ENCODE data around the gene CDKN3.
A peak's percentile ranks its signal among the peaks of the same experiment; 100 is the strongest.
"Not testable (repeated sequence)": the region's sequence is repeated elsewhere in the genome, so short reads cannot be mapped to it uniquely, and the experiment has no call there.

The CDKN3 gene

GRCh38 chr14:54435500-54435981 is 38.7 kb downstream of the CDKN3 start:
- DNase-seq (no peak), ATAC-seq (ENCODE audit: insufficient read depth, low read depth) (no peak)
- H3K36me3 ChIP-seq (ENCODE audit: insufficient read depth, low read length), result peaks cover 45% of the 10 kb centered on the region
- no peak overlapping the region for H3K4me3 ChIP-seq (ENCODE audit: low read depth in 1 of 2, low read length in 2 of 2)
- no peaks in the 10 kb centered on the region for H3K9me3 ChIP-seq (ENCODE audit: insufficient read depth, low read length, severe bottlenecking)
- TF ChIP-seq EZH2 (IDR thresholded peaks at IDR 0.05; ENCODE audit: borderline replicate concordance, low read depth, low read length, severe bottlenecking), result no peak
- H3K4me1 ChIP-seq (ENCODE audit: insufficient read depth, low read length), result peaks cover 36% of the 10 kb centered on the region
- H3K4me2 ChIP-seq (ENCODE audit: insufficient read depth, low read length), result peak overlapping the region; percentile 12; the same call in 1 of the 2 replicates
- H3K9ac ChIP-seq (ENCODE audit: low read depth, low read length), result no peak overlapping the region
- H2AFZ ChIP-seq (ENCODE audit: low read depth, low read length), result no peak overlapping the region
- H3K27me3 ChIP-seq (ENCODE audit: insufficient read depth, low read length, poor library complexity), result no peaks in the 10 kb centered on the region
- H3K79me2 ChIP-seq (ENCODE audit: insufficient read depth, low read length), result peaks cover 100% of the 10 kb centered on the region
- H4K20me1 ChIP-seq (ENCODE audit: insufficient read depth, low read length), result peaks cover 45% of the 10 kb centered on the region; the same call in 1 of the 2 replicates
- no peak overlapping the region for H3K27ac ChIP-seq (ENCODE audit: low read length)

- H3K27ac ChIP-seq (ENCODE audit: low read length); H3K4me3 ChIP-seq (ENCODE audit: low read depth in 1 of 2, low read length in 2 of 2); H3K27me3 ChIP-seq (ENCODE audit: insufficient read depth, low read length, poor library complexity); H2AFZ ChIP-seq (ENCODE audit: low read depth, low read length); H3K9me3 ChIP-seq (ENCODE audit: insufficient read depth, low read length, severe bottlenecking); ATAC-seq (ENCODE audit: insufficient read depth, low read depth); H3K9ac ChIP-seq (ENCODE audit: low read depth, low read length); DNase-seq: not testable (repeated sequence)
- Histone ChIP-seq H3K79me2 (ENCODE audit: insufficient read depth, low read length) (peaks cover 82% of the 10 kb centered on the region), H4K20me1 (ENCODE audit: insufficient read depth, low read length) (peaks cover 39% of the 10 kb centered on the region; the same call in 1 of the 2 replicates), H3K4me2 (ENCODE audit: insufficient read depth, low read length) (peak overlapping the region; percentile 70; the same call in 1 of the 2 replicates), H3K36me3 (ENCODE audit: insufficient read depth, low read length) (peaks cover 23% of the 10 kb centered on the region; the same call in 1 of the 2 replicates), H3K4me1 (ENCODE audit: insufficient read depth, low read length) (peaks cover 44% of the 10 kb centered on the region)
These were observed 41.1 kb downstream of the CDKN3 start for GRCh38 chr14:54437954-54438353.

DNA sequence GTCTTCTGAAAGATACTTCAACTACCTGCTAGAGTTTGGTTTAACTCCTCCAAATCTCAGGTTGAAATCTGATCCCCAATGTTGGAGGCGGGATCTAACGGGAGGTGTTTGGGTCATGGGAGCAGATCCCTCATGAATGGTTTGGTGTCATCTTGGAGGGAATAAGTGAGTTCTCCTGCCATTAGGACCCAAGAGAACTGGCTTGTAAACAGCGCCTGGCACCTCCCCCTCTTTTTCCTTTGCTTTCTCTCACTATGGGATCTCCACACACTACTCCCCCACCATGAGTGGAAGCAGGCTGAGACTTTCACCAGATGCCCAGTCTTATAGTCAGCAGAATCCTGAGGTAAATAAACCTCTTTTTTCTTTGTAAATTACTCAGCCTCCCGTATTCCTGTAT is 41.9 kb downstream of the CDKN3 start:
- Histone ChIP-seq H3K4me3 (ENCODE audit: low read depth in 1 of 2, low read length in 2 of 2) (peak overlapping the region in 1 of 2 experiments; percentile 27; a peak in 1 of 4 replicates), H3K4me2 (ENCODE audit: insufficient read depth, low read length) (peak overlapping the region; percentile 70), H3K36me3 (ENCODE audit: insufficient read depth, low read length) (peaks cover 18% of the 10 kb centered on the region; the same call in 1 of the 2 replicates), H3K4me1 (ENCODE audit: insufficient read depth, low read length) (peaks cover 44% of the 10 kb centered on the region), H2AFZ (ENCODE audit: low read depth, low read length) (no peak overlapping the region), H3K9ac (ENCODE audit: low read depth, low read length) (no peak overlapping the region), H3K27ac (ENCODE audit: low read length) (no peak overlapping the region), H3K27me3 (ENCODE audit: insufficient read depth, low read length, poor library complexity) (no peaks in the 10 kb centered on the region), H4K20me1 (ENCODE audit: insufficient read depth, low read length) (peaks cover 39% of the 10 kb centered on the region; the same call in 1 of the 2 replicates), H3K9me3 (ENCODE audit: insufficient read depth, low read length, severe bottlenecking) (no peaks in the 10 kb centered on the region), H3K79me2 (ENCODE audit: insufficient read depth, low read length) (peaks cover 75% of the 10 kb centered on the region)
- DNase-seq (no peak), ATAC-seq (ENCODE audit: insufficient read depth, low read depth) (no peak)
- TF ChIP-seq, protein P1, sequence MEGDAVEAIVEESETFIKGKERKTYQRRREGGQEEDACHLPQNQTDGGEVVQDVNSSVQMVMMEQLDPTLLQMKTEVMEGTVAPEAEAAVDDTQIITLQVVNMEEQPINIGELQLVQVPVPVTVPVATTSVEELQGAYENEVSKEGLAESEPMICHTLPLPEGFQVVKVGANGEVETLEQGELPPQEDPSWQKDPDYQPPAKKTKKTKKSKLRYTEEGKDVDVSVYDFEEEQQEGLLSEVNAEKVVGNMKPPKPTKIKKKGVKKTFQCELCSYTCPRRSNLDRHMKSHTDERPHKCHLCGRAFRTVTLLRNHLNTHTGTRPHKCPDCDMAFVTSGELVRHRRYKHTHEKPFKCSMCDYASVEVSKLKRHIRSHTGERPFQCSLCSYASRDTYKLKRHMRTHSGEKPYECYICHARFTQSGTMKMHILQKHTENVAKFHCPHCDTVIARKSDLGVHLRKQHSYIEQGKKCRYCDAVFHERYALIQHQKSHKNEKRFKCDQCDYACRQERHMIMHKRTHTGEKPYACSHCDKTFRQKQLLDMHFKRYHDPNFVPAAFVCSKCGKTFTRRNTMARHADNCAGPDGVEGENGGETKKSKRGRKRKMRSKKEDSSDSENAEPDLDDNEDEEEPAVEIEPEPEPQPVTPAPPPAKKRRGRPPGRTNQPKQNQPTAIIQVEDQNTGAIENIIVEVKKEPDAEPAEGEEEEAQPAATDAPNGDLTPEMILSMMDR (IDR thresholded peaks at IDR 0.05; ENCODE audit: borderline replicate concordance, extremely low read depth, low read length, poor library complexity, severe bottlenecking), result no peak
- no peak for TF ChIP-seq EZH2 (IDR thresholded peaks at IDR 0.05; ENCODE audit: borderline replicate concordance, low read depth, low read length, severe bottlenecking)

- no peaks in the 10 kb centered on the region for H3K9me3 ChIP-seq (ENCODE audit: insufficient read depth, low read length, severe bottlenecking)
- DNase-seq (no peak), ATAC-seq (ENCODE audit: insufficient read depth, low read depth) (no peak)
- peaks cover 62% of the 10 kb centered on the region for H3K79me2 ChIP-seq (ENCODE audit: insufficient read depth, low read length)
- peak overlapping the region; percentile 98 for H3K9ac ChIP-seq (ENCODE audit: low read depth, low read length)
- H3K4me1 ChIP-seq (ENCODE audit: insufficient read depth, low read length), result peaks cover 44% of the 10 kb centered on the region
- H2AFZ ChIP-seq (ENCODE audit: low read depth, low read length), result peak overlapping the region; percentile 92
- H3K27me3 ChIP-seq (ENCODE audit: insufficient read depth, low read length, poor library complexity), result no peaks in the 10 kb centered on the region
- peak overlapping the region; percentile 90 to 94 for H3K4me3 ChIP-seq (ENCODE audit: low read depth in 1 of 2, low read length in 2 of 2)
- peak overlapping the region; percentile 70 for H3K4me2 ChIP-seq (ENCODE audit: insufficient read depth, low read length)
- H3K36me3 ChIP-seq (ENCODE audit: insufficient read depth, low read length), result peaks cover 13% of the 10 kb centered on the region; the same call in 1 of the 2 replicates
- H3K27ac ChIP-seq (ENCODE audit: low read length), result peak overlapping the region; percentile 98
- TF ChIP-seq, protein P1 (IDR thresholded peaks at IDR 0.05; ENCODE audit: borderline replicate concordance, extremely low read depth, low read length, poor library complexity, severe bottlenecking), result no peak
- no peak for TF ChIP-seq EZH2 (IDR thresholded peaks at IDR 0.05; ENCODE audit: borderline replicate concordance, low read depth, low read length, severe bottlenecking)
- H4K20me1 ChIP-seq (ENCODE audit: insufficient read depth, low read length), result peaks cover 29% of the 10 kb centered on the region; the same call in 1 of the 2 replicates
These were observed 43.2 kb downstream of the CDKN3 start for GRCh38 chr14:54440037-54440436.

All from DND-41 (cell line).